Measurements from ENCODE around the gene MISP. TPM values are rescaled to one million over a fixed set of nuclear protein-coding genes. Genes with fewer than 3 reads are reported as not detected.

The MISP gene
- polyA plus RNA-seq, 1 of the 3 experiments (the other 2 are of a cell fraction): 0.08 TPM

DNA sequence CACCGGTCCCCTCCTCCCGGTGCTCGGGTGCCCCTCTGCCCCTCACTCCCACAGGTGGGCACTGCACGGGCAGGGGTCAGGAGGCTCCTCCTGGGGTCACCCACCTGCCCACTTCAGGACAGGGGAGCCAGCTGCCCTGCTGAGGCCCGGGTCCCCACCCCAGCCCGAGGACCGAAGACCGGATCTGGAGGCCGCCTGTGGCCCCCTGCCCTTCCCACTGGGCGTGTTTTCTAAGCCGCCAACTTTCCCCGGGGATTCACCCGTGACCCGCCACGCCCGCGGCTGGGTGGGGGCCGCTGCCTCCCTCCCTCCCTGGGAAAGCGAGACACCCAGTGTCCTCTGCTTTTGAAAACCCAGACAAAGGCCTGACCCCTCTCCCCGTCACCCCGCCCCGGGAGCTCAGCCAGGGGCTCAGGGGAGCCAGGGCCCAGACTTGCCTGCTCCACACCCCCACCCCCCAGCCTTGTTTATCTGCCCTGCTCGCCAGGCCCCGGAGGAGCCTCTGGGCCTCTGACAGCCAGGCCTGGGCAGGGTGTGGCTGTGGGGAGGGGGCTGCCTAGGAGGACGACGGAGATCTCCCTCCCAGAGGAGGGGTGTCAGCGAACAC lies 40.8 kb upstream of the MISP start:
- Histone ChIP-seq H2AFZ (ENCODE audit: low read depth) (no peak overlapping the region), H3K4me2 (peak overlapping the region; percentile 85), H3K27me3 (ENCODE audit: insufficient read depth) (no peaks in the 10 kb centered on the region), H3F3A (replicated peaks; ENCODE audit: insufficient read depth) (peaks cover 18% of the 10 kb centered on the region), H3K27ac (ENCODE audit: low read depth in 2 of 2, low read length in 1 of 2) (peak overlapping the region in 1 of 2 experiments; percentile 66; a peak in 1 of 4 replicates), H3K9me2 (no peaks in the 10 kb centered on the region), H3K79me2 (ENCODE audit: insufficient read depth) (peaks cover 3% of the 10 kb centered on the region; the same call in 1 of the 2 replicates), H4K20me1 (ENCODE audit: insufficient read depth) (no peaks in the 10 kb centered on the region), H3K36me3 (replicated peaks in 1 of 2; ENCODE audit: control insufficient read depth in 1 of 2, insufficient read depth in 2 of 2, low read length in 1 of 2) (no peaks in the 10 kb centered on the region), H3K4me1 (ENCODE audit: control insufficient read depth in 1 of 2, insufficient read depth in 2 of 2, low read depth in 1 of 2, low read length in 1 of 2) (peaks cover 0 to 23% of the 10 kb centered on the region in 2 experiments; a peak in 1 of 4 replicates), H3K4me3 (ENCODE audit: low read depth in 2 of 2, low read length in 1 of 2) (peak overlapping the region; percentile 68 to 73; a peak in 3 of 4 replicates), H3K9ac (peak overlapping the region; percentile 44), H3K9me3 (no peaks in the 10 kb centered on the region)
- 70% methylated on average over 13 of the region's 27 CpGs for WGBS (ENCODE audit: low lambda C conversion rate)
- POLR2A ChIA-PET: no interaction called here
- CTCF ChIA-PET: interaction anchor here (4.0 kb wide), 1 partner anchor 24 kb away, joined by 21 read pairs; no protein-coding TSS in a partner anchor
- peak; percentile 55 for DNase-seq
- TF ChIP-seq NFIC (IDR thresholded peaks at IDR 0.05; ENCODE audit: borderline replicate concordance): no peak
- no peak for TF ChIP-seq RAD21 (IDR thresholded peaks at IDR 0.05; ENCODE audit: low read length)

DNA sequence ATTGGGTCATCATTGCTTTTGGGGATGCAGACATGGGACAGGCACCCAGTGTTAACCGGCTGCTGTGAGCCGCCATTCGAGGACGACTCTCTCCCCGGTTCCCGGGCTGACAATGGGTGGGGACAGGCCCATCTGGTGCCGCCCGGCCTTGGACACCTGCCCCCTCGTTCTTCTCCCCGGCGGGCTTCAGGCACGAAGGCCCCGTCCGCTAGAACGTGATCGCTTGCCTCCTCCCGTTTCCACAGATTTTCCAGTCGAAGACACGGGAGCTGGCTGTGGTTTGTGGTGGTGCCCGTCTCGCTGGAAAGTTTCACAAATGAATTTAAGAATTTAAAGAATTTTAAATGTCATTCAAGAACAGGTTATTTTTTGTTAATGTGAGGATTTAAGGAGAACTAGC lies 40.1 kb upstream of the MISP start:
- H3K4me3 ChIP-seq (ENCODE audit: low read depth in 2 of 2, low read length in 1 of 2): no peak overlapping the region
- TF ChIP-seq, protein P1, sequence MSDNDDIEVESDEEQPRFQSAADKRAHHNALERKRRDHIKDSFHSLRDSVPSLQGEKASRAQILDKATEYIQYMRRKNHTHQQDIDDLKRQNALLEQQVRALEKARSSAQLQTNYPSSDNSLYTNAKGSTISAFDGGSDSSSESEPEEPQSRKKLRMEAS (IDR thresholded peaks at IDR 0.05; ENCODE audit: low read depth): no peak
- TF ChIP-seq, protein P2, sequence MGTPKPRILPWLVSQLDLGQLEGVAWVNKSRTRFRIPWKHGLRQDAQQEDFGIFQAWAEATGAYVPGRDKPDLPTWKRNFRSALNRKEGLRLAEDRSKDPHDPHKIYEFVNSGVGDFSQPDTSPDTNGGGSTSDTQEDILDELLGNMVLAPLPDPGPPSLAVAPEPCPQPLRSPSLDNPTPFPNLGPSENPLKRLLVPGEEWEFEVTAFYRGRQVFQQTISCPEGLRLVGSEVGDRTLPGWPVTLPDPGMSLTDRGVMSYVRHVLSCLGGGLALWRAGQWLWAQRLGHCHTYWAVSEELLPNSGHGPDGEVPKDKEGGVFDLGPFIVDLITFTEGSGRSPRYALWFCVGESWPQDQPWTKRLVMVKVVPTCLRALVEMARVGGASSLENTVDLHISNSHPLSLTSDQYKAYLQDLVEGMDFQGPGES (IDR thresholded peaks at IDR 0.05; ENCODE audit: low read depth, low read length): no peak
- no peak for TF ChIP-seq NRF1 (IDR thresholded peaks at IDR 0.05; ENCODE audit: low read depth, low read length)
- TF ChIP-seq POLR2AphosphoS5 (IDR thresholded peaks at IDR 0.05; ENCODE audit: low read depth, low read length): no peak
- no peak for TF ChIP-seq TAF1 (IDR thresholded peaks at IDR 0.05; ENCODE audit: borderline replicate concordance, low read depth, low read length)
- TF ChIP-seq RFX5 (IDR thresholded peaks at IDR 0.05; ENCODE audit: low read length): no peak
- TF ChIP-seq EZH2phosphoT487 (IDR thresholded peaks at IDR 0.05; ENCODE audit: borderline replicate concordance, low read depth): no peak
- TF ChIP-seq CHD2 (IDR thresholded peaks at IDR 0.05; ENCODE audit: low read length, partially characterized antibody): no peak
- TF ChIP-seq EP300 (IDR thresholded peaks at IDR 0.05; ENCODE audit: borderline replicate concordance in 1 of 2, low read depth in 1 of 2, low read length in 1 of 2): no peak
- TF ChIP-seq MEF2A (IDR thresholded peaks at IDR 0.05; ENCODE audit: borderline replicate concordance, low read depth): no peak
- no peak for TF ChIP-seq FOSL2 (IDR thresholded peaks at IDR 0.05; ENCODE audit: borderline replicate concordance, low read depth)
- TF ChIP-seq FOXJ3 (CRISPR knock-in tag; IDR thresholded peaks at IDR 0.05): no peak
- TF ChIP-seq, protein P3, sequence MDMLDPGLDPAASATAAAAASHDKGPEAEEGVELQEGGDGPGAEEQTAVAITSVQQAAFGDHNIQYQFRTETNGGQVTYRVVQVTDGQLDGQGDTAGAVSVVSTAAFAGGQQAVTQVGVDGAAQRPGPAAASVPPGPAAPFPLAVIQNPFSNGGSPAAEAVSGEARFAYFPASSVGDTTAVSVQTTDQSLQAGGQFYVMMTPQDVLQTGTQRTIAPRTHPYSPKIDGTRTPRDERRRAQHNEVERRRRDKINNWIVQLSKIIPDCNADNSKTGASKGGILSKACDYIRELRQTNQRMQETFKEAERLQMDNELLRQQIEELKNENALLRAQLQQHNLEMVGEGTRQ (IDR thresholded peaks at IDR 0.05; ENCODE audit: borderline replicate concordance, low read depth, low read length): no peak
- no peak for TF ChIP-seq RXRA (IDR thresholded peaks at IDR 0.05; ENCODE audit: borderline replicate concordance, low read depth)
- no peak for TF ChIP-seq SMC3 (IDR thresholded peaks at IDR 0.05; ENCODE audit: low read depth, low read length)
- no peak for TF ChIP-seq NFIC (IDR thresholded peaks at IDR 0.05; ENCODE audit: borderline replicate concordance)
- no peak for TF ChIP-seq RAD21 (IDR thresholded peaks at IDR 0.05; ENCODE audit: low read length)
- TF ChIP-seq, protein P4, sequence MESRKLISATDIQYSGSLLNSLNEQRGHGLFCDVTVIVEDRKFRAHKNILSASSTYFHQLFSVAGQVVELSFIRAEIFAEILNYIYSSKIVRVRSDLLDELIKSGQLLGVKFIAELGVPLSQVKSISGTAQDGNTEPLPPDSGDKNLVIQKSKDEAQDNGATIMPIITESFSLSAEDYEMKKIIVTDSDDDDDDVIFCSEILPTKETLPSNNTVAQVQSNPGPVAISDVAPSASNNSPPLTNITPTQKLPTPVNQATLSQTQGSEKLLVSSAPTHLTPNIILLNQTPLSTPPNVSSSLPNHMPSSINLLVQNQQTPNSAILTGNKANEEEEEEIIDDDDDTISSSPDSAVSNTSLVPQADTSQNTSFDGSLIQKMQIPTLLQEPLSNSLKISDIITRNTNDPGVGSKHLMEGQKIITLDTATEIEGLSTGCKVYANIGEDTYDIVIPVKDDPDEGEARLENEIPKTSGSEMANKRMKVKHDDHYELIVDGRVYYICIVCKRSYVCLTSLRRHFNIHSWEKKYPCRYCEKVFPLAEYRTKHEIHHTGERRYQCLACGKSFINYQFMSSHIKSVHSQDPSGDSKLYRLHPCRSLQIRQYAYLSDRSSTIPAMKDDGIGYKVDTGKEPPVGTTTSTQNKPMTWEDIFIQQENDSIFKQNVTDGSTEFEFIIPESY (IDR thresholded peaks at IDR 0.05; ENCODE audit: borderline replicate concordance, low read depth): no peak
- no peak for TF ChIP-seq JUND (IDR thresholded peaks at IDR 0.05)

More for the DNA sequence above, 40.1 kb upstream of the MISP start:
- Histone ChIP-seq H3K9ac (no peak overlapping the region), H3K27me3 (ENCODE audit: insufficient read depth) (no peaks in the 10 kb centered on the region), H2AFZ (ENCODE audit: low read depth) (no peak overlapping the region), H3K4me1 (ENCODE audit: control insufficient read depth in 1 of 2, insufficient read depth in 2 of 2, low read depth in 1 of 2, low read length in 1 of 2) (peaks cover 0 to 23% of the 10 kb centered on the region in 2 experiments; a peak in 1 of 4 replicates), H3K27ac (ENCODE audit: low read depth in 2 of 2, low read length in 1 of 2) (peak overlapping the region in 1 of 2 experiments; percentile 66; a peak in 2 of 4 replicates), H3K79me2 (ENCODE audit: insufficient read depth) (peaks cover 3% of the 10 kb centered on the region; the same call in 1 of the 2 replicates), H3K9me2 (no peaks in the 10 kb centered on the region), H3K36me3 (replicated peaks in 1 of 2; ENCODE audit: control insufficient read depth in 1 of 2, insufficient read depth in 2 of 2, low read length in 1 of 2) (no peaks in the 10 kb centered on the region), H3K9me3 (no peaks in the 10 kb centered on the region), H4K20me1 (ENCODE audit: insufficient read depth) (no peaks in the 10 kb centered on the region), H3K4me2 (no peak overlapping the region), H3F3A (replicated peaks; ENCODE audit: insufficient read depth) (peaks cover 18% of the 10 kb centered on the region)
- ChIA-PET CTCF (interaction anchor here (4.0 kb wide), 1 partner anchor 23 kb away, joined by 21 read pairs; no protein-coding TSS in a partner anchor), POLR2A (no interaction called here)
- 94% methylated on average over 19 of the region's 21 CpGs for WGBS (ENCODE audit: low lambda C conversion rate)
- no peak for DNase-seq

Measured in SK-N-SH (cell line).